NCI-H2227 (cell line): ENCODE data around the gene ZNF575.

Source experiments
- DNase-seq: peaks from one replicate; lab custom pipeline; 2025; ENCODE audit not compliant: unreplicated experiment; lab: John Stamatoyannopoulos, UW

Gene ZNF575

DNA sequence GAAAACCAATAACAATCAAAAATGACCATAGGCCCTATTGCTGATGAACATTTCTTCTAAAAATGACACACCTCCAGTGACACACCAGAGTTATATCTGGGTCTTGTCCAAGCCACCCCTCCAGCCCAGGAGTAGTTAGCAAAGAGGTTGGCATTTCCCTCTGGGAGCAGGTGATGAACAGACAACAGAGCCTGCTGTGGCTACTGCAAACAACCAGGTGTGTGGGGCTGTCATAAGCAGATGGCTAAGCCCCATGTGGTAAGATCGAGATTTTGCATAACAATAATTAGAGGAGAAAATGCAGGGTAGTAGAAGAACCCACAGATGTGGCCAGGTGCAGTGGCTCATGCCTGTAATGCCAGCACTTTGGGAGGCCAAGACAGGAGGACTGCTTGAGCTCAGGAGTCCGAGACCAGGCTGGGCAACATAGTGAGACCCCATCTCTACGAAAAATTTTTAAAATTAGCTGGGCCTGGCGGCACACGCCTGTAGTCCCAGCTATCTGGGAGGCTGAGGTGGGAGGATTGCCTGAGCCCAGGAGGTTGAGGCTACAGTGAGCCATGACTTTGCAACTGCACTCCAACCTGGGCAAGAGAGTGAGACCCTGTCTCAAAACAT lies 37.3 kb downstream of the ZNF575 start:
- no peak for DNase-seq

DNA sequence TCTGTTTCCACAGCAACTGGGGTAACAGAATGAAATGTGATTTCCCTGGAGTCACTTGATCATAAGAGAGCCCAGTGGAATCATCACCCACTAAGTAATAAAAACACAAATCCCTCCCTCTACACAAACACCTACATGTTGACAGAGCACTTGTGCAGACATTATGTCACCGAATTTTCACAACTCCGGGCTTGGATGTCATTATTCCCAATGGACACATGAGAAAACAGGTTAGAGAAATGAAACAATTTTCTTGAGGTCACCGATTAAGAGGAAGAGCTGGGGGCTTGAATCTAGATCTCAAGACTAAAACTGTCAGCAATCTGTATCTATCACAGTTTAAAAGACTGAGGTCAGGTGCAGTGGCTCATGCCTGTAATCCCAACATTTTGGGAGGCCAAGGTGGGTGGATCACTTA lies 39.2 kb downstream of the ZNF575 start:
- DNase-seq: no peak

- DNase-seq: no peak
These were observed 41.6 kb downstream of the ZNF575 start for GRCh38 chr19:43574424-43575155.

DNA sequence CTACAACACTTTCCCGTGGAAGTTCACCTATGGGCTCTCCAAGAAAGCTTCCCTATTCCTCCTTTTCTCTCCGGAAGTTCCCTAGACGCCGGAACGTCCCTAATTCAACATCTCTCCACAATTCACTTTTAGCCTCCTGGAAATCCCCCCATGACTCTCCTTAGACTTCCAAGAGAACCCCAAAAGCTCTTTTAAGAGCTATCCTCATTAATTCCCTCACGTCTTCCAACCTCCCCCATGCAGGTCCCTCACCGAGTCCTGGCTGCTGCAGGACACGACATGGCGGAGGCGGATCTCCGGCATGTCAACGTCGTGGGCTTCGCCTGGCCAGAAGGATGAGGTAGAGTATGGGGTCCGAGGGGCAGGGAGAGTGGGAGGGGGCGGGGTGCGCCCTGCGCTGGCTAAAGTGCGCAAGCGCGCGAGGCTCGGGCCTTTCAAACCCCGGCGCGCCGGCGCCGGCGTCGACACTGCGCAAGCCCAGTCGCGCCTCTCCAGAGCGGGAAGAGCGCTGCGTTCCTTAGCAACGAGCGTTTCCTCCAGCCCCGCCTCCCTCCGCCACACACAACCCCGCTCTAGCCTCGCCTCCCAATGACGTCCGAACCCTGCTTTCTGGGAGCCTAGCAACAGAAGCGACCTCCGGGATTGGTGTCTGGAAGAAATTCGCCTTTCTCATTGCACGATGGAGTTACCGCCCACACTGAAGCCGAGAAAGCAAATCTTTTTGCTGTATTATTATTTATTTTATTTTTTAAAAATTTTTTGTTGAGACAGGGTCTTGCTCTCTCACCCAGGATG lies 42.4 kb downstream of the ZNF575 start, which contains the start of the genes PINLYP and XRCC1:
Gene PINLYP (plus strand): TSS at position 646 of the 795 bp plus-strand sequence. CDS start 1,391 bp downstream, outside the sequence.
Gene XRCC1 (minus strand): TSS at position 372 of the 795 bp plus-strand sequence. CDS start 69 bp downstream, at position 303.
- DNase-seq: peak; percentile 97

DNA sequence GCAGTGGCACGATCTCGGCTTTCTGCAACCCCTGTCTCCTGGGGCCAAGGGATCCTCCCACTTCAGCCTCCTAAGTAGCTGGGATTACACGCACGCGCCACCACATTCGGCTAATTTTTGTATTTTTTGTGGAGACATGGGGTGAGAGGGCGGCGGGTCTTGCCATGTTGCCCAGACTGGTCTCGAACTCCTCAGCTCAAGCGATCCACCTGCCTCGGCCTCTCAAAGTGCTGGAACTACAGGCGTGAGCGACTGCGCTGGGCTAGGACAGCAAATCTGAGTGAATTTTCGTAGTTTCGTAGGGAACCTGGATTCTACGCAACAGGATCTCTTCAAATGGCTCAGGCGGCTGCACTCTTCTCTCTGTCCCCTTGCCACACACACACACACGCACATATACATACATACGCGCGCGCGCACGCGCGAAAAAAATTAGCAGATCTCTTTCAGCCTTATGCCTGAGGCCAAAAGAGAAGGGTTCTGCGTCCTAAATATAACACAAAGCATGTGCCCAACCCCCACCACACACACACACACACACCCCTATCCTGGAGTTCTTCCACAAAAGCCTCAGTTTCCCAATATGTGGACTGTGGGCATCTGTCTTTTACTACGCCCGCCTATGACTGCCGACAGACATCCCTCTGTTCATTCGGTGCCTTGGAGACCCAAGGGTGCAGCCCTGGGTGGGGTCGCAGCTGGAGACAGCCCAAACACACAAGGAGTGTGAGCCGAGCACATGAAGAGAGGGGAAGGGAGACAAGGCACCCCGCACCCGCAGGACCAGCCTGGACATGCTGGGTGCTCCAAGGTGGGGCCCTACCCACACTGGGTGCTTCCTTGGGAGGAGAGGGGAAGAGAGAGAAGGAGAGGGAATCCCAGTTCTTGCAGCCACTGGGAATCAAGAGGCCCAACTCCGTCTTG lies 43.2 kb downstream of the ZNF575 start:
- peak; percentile 82 for DNase-seq

DNA sequence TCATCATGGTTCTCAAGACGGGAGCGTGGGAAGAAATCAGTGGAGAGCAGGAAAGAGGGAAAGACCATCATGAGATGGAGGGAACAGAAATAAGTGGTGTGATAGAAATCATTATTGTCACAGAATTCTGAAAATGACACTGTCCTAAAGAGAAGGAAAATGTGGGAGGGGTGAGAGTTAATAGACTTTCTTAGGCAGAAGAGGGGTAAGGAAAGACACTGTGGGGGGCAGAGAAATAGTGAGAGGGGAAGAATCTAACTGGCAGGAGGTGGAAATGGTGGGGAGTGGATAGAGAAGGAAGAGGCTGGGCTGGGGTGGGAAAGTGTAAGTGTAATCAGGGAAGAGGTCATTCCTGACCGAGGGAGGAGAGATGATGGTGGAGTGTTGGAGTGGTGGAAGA lies 45.8 kb downstream of the ZNF575 start:
- no peak for DNase-seq

DNA sequence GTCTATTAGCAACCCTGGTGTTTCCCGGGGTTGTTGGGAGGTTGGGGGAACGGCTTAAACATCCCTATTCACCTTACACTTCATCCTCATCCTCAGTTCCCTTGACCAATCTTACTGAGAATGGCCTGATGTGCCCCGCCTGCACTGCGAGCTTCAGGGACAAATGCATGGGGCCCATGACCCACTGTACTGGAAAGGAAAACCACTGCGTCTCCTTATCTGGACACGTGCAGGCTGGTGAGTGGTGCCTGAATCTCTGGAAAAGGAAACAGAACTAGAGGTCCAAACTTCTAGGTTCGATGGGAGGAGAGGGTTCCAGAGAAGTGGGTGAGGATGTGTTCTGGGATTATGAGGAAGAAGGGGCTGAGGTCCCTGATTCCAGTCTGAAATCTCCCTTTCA lies 48.5 kb downstream of the ZNF575 start:
- no peak for DNase-seq

DNA sequence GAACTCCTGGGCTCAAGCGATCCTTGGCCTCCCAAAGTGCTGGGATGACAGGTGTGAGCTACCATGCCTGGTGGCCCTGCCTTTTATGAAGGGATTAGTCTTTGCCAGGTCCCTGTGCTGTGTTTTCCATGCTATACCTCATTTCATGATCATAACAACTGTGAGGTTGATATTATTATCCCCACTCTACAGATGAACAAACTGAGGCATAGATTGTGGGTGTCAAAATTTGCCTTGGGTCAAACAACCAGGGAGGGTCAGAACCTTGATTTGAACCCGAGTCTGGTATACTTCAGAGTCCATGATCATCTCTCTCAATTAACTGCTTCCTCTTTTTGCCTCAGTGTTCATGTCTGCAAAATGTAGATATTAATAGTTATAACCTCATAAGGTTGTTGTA lies 49.5 kb downstream of the ZNF575 start:
- no peak for DNase-seq

- no peak for DNase-seq
These were observed 51.5 kb downstream of the ZNF575 start for GRCh38 chr19:43584484-43584883.
